Activated naive CD4-positive, alpha-beta T cell treated with anti-CD3 and anti-CD28 coated beads, Interleukin-2, amount 50 U/mL, for 72 hours (primary cell): Measurements from ENCODE around the gene ZNF326. TPM values are rescaled to one million over a fixed set of nuclear protein-coding genes. Genes with fewer than 3 reads are reported as not detected.
A peak's percentile ranks its signal among the peaks of the same experiment; 100 is the strongest.

Experiments
- ATAC-seq, 2 donors: fragments of 150-1000 bp; cut with Tn5 transposase; 2 replicates each; pipeline ENCODE4 v1.10.0; 2021; ENCODE audit warnings: mild to moderate bottlenecking in 2 of 2, moderate library complexity in 2 of 2
- DNase-seq, 2 donors: peaks; one replicate each; pipeline ENCODE4 v3.0.0; 2021 to 2022; ENCODE audit warnings: low spot score in 2 of 2
- H3K27ac Mint-ChIP-seq, 2 donors: one replicate each; pipeline ENCODE4 v1.8.0; 2022; ENCODE audit warnings: mild to moderate bottlenecking in 2 of 2, mixed read lengths in 2 of 2
- H3K36me3 Mint-ChIP-seq, 2 donors: one replicate each; pipeline ENCODE4 v1.8.0; 2022; ENCODE audit warnings: mixed read lengths in 2 of 2
- H3K9me3 Mint-ChIP-seq, 2 donors: one replicate each; pipeline ENCODE4 v1.8.0; 2022; ENCODE audit warnings: mixed read lengths in 2 of 2
- total RNA-seq, 2 donors: library from RNA; stranded (reverse); gene quantifications; one replicate each; pipeline ENCODE4 v1.2.3, GENCODE V29; 2022

Gene ZNF326, protein sequence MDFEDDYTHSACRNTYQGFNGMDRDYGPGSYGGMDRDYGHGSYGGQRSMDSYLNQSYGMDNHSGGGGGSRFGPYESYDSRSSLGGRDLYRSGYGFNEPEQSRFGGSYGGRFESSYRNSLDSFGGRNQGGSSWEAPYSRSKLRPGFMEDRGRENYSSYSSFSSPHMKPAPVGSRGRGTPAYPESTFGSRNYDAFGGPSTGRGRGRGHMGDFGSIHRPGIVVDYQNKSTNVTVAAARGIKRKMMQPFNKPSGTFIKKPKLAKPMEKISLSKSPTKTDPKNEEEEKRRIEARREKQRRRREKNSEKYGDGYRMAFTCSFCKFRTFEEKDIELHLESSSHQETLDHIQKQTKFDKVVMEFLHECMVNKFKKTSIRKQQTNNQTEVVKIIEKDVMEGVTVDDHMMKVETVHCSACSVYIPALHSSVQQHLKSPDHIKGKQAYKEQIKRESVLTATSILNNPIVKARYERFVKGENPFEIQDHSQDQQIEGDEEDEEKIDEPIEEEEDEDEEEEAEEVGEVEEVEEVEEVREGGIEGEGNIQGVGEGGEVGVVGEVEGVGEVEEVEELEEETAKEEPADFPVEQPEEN
- total RNA-seq: 10 to 100 TPM; 20.6 to 32.2 TPM

DNA sequence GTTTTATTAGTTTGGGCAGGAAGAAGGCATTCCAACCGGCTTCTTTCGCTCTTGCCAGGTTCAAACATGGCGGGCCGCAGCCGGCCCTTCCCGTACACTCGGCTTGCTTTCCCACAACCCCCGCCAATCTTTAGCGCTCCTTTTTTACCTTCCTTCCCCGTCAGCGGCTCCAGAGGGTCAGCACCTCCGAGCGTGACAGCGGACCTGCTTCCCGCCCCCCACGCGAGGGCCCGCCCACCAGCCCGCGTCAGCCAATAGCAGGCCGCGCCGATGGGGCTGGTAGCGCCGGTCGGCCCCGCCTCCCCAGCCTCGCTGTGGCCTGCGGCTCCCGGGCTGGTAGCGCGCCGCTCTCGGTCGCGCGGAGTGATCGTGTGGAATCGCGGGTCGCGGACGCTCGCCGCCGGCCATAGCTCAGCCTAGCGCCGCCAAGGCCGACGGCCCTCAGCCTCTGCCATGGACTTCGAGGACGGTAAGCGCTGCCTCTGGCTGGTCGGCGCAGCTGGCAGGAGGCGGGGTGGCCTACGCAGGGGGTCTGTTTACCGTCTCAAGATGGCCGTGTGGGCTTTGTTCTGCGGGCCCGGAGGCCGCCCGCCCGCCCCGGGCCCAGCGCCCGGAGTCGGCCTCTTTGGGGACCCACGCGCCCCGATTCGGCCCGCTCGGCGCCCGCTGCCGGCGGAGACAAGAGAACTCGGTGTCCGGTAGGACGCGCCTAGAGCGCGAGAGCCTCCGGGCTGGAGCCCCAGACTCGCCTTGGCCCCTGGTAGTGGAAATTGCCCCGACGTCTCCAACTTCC lies at the start of gene ZNF326:
Gene ZNF326 (plus strand): TSS at position 306 of the 793 bp plus-strand sequence. CDS start 148 bp downstream, at position 454.
- ATAC-seq (peak; percentile 96), DNase-seq (peak; percentile 98)
- peaks cover 6 to 16% of the 10 kb centered on the region in 2 donors for H3K36me3 Mint-ChIP-seq
- no peaks in the 10 kb centered on the region for H3K9me3 Mint-ChIP-seq
- H3K27ac Mint-ChIP-seq: peak within 1 kb of the TSS; percentile 93 to 98

- ATAC-seq (peak; percentile 94 to 95), DNase-seq (peak in 1 of 2 donors; percentile 7)
- no peaks in the 10 kb centered on the region for H3K36me3 Mint-ChIP-seq
- no peaks in the 10 kb centered on the region for H3K9me3 Mint-ChIP-seq
- no peak overlapping the region for H3K27ac Mint-ChIP-seq
These were observed 48.9 kb upstream of the ZNF326 start for GRCh38 chr1:89945852-89946476.

GRCh38 chr1:89946532-89946931 lies 48.4 kb upstream of the ZNF326 start:
- no peaks in the 10 kb centered on the region for H3K9me3 Mint-ChIP-seq
- ATAC-seq (no peak), DNase-seq (no peak)
- H3K27ac Mint-ChIP-seq: no peak overlapping the region
- H3K36me3 Mint-ChIP-seq: no peaks in the 10 kb centered on the region

- Mint-ChIP-seq H3K36me3 (no peaks in the 10 kb centered on the region), H3K9me3 (no peaks in the 10 kb centered on the region), H3K27ac (no peak overlapping the region)
- DNase-seq: no peak
- ATAC-seq: no peak
These were observed 46.1 kb upstream of the ZNF326 start for GRCh38 chr1:89948722-89949345.

GRCh38 chr1:89949991-89950624 lies 44.8 kb upstream of the ZNF326 start:
- Mint-ChIP-seq H3K36me3 (no peaks in the 10 kb centered on the region), H3K27ac (no peak overlapping the region), H3K9me3 (no peaks in the 10 kb centered on the region)
- ATAC-seq (no peak), DNase-seq (no peak)

GRCh38 chr1:89950703-89951102 lies 44.2 kb upstream of the ZNF326 start:
- H3K9me3 Mint-ChIP-seq: no peaks in the 10 kb centered on the region
- H3K36me3 Mint-ChIP-seq: no peaks in the 10 kb centered on the region
- no peak for DNase-seq
- no peak overlapping the region for H3K27ac Mint-ChIP-seq
- ATAC-seq: no peak

- H3K36me3 Mint-ChIP-seq: no peaks in the 10 kb centered on the region
- no peak overlapping the region for H3K27ac Mint-ChIP-seq
- ATAC-seq: no peak
- no peak for DNase-seq
- H3K9me3 Mint-ChIP-seq: no peaks in the 10 kb centered on the region
These were observed 42.9 kb upstream of the ZNF326 start for GRCh38 chr1:89951766-89952604.

- Mint-ChIP-seq H3K36me3 (no peaks in the 10 kb centered on the region), H3K27ac (no peak overlapping the region), H3K9me3 (no peaks in the 10 kb centered on the region)
- DNase-seq (no peak), ATAC-seq (peak in 1 of 2 donors; percentile 54)
These were observed 42.2 kb upstream of the ZNF326 start for GRCh38 chr1:89952605-89953130.

GRCh38 chr1:89953131-89953626 lies 41.7 kb upstream of the ZNF326 start:
- ATAC-seq (peak; percentile 83 to 84), DNase-seq (peak in 1 of 2 donors; percentile 16)

GRCh38 chr1:89953929-89954328 lies 41.0 kb upstream of the ZNF326 start:
- Mint-ChIP-seq H3K9me3 (no peaks in the 10 kb centered on the region), H3K27ac (no peak overlapping the region), H3K36me3 (no peaks in the 10 kb centered on the region)
- no peak for ATAC-seq
- DNase-seq: no peak

More at GRCh38 chr1:89953131-89953626, 41.7 kb upstream of the ZNF326 start:
- H3K9me3 Mint-ChIP-seq: no peaks in the 10 kb centered on the region
- no peaks in the 10 kb centered on the region for H3K36me3 Mint-ChIP-seq
- H3K27ac Mint-ChIP-seq: no peak overlapping the region

DNA sequence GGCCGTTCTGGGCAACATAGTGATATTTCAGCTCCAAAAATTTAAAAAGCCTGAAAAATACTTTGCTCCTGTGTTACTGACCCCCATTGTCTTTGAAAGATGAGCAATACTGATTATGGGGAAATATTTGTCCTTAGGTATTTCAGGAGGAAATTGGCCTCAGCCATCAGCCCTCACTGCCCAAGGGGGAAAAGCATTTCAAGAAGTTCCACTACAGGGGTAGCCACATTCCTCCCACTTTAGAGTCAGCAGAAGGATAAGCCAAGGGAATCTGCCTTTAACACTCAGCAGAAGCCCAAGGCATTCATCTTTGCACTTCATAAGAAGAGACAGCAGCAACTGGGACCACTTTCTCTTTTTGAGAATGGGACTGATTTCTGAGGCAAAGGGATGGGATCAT lies 40.5 kb upstream of the ZNF326 start:
- DNase-seq: no peak
- Mint-ChIP-seq H3K27ac (no peak overlapping the region), H3K36me3 (no peaks in the 10 kb centered on the region), H3K9me3 (peaks cover 0 to 2% of the 10 kb centered on the region in 2 donors)
- no peak for ATAC-seq

DNA sequence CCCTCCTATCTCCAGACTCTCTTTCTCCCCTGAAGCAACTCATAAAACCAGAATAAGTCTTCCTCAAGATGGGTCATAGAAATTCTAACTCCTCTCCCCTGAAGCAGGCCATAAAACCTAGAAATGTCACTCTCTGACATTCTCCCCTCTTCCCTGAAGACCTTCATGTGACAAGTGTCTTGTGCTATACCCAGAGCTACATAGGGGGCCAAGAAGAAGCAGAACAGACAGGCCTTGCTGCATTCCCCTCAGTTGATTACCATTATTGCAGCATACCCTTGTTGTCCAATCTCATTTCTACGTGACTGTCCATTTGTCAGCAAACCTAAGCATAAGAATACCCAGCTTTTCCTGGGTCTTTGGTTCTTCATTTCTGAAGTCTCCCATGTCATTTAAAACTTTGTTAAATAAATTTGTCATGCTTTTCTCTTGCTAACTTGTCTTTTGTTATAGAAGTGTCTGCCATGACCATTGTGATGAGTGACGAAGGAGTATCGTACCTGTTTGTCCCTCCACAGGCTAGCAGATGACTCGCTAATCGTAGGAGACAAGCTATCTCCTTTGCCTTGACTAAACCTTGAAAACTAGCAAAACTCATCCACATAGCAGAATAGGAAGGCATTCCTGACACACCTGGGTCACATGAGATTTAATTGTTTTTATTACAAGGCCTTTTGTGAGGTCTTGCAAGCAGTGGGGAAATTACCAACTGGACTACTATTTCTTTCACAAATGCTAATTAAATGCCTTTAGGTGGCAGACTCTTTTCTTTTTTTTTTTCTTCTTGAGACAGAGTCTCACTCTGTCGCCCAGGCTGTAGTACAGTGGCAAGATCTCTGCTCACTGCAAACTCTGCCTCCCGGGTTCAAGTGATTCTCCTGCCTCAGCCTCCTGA lies 39.4 kb upstream of the ZNF326 start:
- Mint-ChIP-seq H3K27ac (no peak overlapping the region), H3K9me3 (peaks cover 0 to 7% of the 10 kb centered on the region in 2 donors), H3K36me3 (no peaks in the 10 kb centered on the region)
- DNase-seq (no peak), ATAC-seq (no peak)

- peaks cover 0 to 7% of the 10 kb centered on the region in 2 donors for H3K9me3 Mint-ChIP-seq
- no peaks in the 10 kb centered on the region for H3K36me3 Mint-ChIP-seq
- DNase-seq: no peak
- peak overlapping the region in 1 of 2 donors; percentile 1 for H3K27ac Mint-ChIP-seq
- peak; percentile 51 to 62 for ATAC-seq
These were observed 37.8 kb upstream of the ZNF326 start for GRCh38 chr1:89957107-89957506.
